Loucy (cell line): Measurements from ENCODE around the gene GPR37.

ENCODE experiments used
- H2AFZ ChIP-seq: fragments of 200-600 bp; sonication (generic); 2 replicates; pipeline ENCODE4 v1.6.0; 2016; ENCODE audit warnings: antibody characterized with exemption, mild to moderate bottlenecking, low read length, moderate library complexity
- H3F3A ChIP-seq: fragments of 200-600 bp; 2 replicates; pipeline ENCODE4 v1.6.0; 2016; ENCODE audit warnings: antibody characterized with exemption, low read depth, mild to moderate bottlenecking
- H3K27me3 ChIP-seq: fragments of 200-600 bp; sonication (generic); 2 replicates; pipeline ENCODE4 v1.6.1; 2014; ENCODE audit warnings: low read length, mild to moderate bottlenecking; ENCODE audit not compliant: insufficient read depth, poor library complexity, severe bottlenecking
- H3K36me3 ChIP-seq: fragments of 200-600 bp; sonication (generic); 2 replicates; pipeline ENCODE4 v1.6.1; 2016; ENCODE audit warnings: low read length; ENCODE audit not compliant: insufficient read depth
- H3K4me1 ChIP-seq: fragments of 200-600 bp; sonication (generic); 2 replicates; pipeline ENCODE4 v1.5.1; 2014; ENCODE audit warnings: low read length, mild to moderate bottlenecking; ENCODE audit not compliant: insufficient read depth, poor library complexity, severe bottlenecking
- H3K4me2 ChIP-seq: fragments of 200-600 bp; sonication (generic); 2 replicates; pipeline ENCODE4 v1.6.0; 2014; ENCODE audit warnings: antibody characterized with exemption, low read length, low read depth, mild to moderate bottlenecking; ENCODE audit not compliant: poor library complexity, severe bottlenecking
- H3K4me3 ChIP-seq: fragments of 200-600 bp; sonication (generic); 2 replicates; pipeline ENCODE4 v1.5.1; 2014; ENCODE audit warnings: low read length, mild to moderate bottlenecking, mixed read lengths; ENCODE audit not compliant: poor library complexity, severe bottlenecking
- H3K79me2 ChIP-seq: fragments of 200-600 bp; sonication (generic); 2 replicates; pipeline ENCODE4 v1.6.1; 2014; ENCODE audit warnings: low read length; ENCODE audit not compliant: insufficient read depth
- H3K9ac ChIP-seq: fragments of 200-600 bp; sonication (generic); 2 replicates; pipeline ENCODE4 v1.6.0; 2014; ENCODE audit warnings: mild to moderate bottlenecking, low read depth, low read length, moderate library complexity; ENCODE audit not compliant: poor library complexity, severe bottlenecking
- H3K9me2 ChIP-seq: fragments of 200-600 bp; sonication (generic); replicated peaks from 2 replicates; pipeline ENCODE4 v1.6.1; 2016; ENCODE audit warnings: low read depth, low read length, mixed read lengths
- H3K9me3 ChIP-seq: fragments of 200-600 bp; sonication (generic); 2 replicates; pipeline ENCODE4 v1.6.1; 2014; ENCODE audit warnings: mild to moderate bottlenecking, antibody characterized with exemption, low read length, low read depth; ENCODE audit not compliant: insufficient read depth
- H4K20me1 ChIP-seq: fragments of 200-600 bp; sonication (generic); 2 replicates; pipeline ENCODE4 v1.6.0; 2014; ENCODE audit warnings: antibody characterized with exemption, low read length, mild to moderate bottlenecking; ENCODE audit not compliant: insufficient read depth, poor library complexity, severe bottlenecking
- EZH2phosphoT487 ChIP-seq: fragments of 200-600 bp; IDR thresholded peaks from 2 replicates; pipeline ENCODE4 v1.6.1; 2018; ENCODE audit warnings: antibody characterized with exemption, mild to moderate bottlenecking, moderate library complexity, borderline replicate concordance
- TF ChIP-seq, protein P1 (sequence below): fragments of 200-600 bp; sonication (generic); conservative IDR thresholded peaks from 2 replicates; pipeline ENCODE4 v1.5.1; 2014; ENCODE audit warnings: mild to moderate bottlenecking, antibody characterized with exemption, low read length

Gene GPR37

DNA sequence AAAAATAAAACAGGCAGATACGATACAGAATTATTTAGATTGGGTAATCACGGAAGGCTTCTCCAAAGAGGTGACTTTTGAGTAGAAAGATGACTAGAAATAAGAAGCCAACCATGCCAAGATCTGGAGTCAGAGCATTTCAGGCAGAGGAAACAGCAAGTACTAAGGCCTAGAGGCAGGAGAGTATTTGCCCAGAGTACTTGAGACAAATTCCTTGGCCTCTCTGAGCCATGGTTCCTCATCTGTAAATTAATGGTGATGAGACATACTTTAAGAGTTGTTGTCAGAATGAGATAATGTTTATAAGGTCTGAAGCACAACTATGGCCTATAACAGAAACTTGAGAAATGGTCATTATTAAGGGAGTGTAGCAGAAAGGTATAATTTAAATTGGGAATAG lies 15.8 kb upstream of the GPR37 start:
- H3K4me2 ChIP-seq = no peak overlapping the region
- no peaks in the 10 kb centered on the region for H3K79me2 ChIP-seq
- no peak overlapping the region for H3K9ac ChIP-seq
- no peaks in the 10 kb centered on the region for H3K4me1 ChIP-seq
- H3K4me3 ChIP-seq = no peak overlapping the region
- no peaks in the 10 kb centered on the region for H4K20me1 ChIP-seq
- no peaks in the 10 kb centered on the region for H3F3A ChIP-seq
- TF ChIP-seq EZH2phosphoT487 = no peak
- TF ChIP-seq, protein P1, sequence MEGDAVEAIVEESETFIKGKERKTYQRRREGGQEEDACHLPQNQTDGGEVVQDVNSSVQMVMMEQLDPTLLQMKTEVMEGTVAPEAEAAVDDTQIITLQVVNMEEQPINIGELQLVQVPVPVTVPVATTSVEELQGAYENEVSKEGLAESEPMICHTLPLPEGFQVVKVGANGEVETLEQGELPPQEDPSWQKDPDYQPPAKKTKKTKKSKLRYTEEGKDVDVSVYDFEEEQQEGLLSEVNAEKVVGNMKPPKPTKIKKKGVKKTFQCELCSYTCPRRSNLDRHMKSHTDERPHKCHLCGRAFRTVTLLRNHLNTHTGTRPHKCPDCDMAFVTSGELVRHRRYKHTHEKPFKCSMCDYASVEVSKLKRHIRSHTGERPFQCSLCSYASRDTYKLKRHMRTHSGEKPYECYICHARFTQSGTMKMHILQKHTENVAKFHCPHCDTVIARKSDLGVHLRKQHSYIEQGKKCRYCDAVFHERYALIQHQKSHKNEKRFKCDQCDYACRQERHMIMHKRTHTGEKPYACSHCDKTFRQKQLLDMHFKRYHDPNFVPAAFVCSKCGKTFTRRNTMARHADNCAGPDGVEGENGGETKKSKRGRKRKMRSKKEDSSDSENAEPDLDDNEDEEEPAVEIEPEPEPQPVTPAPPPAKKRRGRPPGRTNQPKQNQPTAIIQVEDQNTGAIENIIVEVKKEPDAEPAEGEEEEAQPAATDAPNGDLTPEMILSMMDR = no peak
- H3K27me3 ChIP-seq = no peaks in the 10 kb centered on the region
- H3K36me3 ChIP-seq = no peaks in the 10 kb centered on the region
- H3K9me3 ChIP-seq = no peaks in the 10 kb centered on the region
- no peaks in the 10 kb centered on the region for H3K9me2 ChIP-seq
- no peak overlapping the region for H2AFZ ChIP-seq

DNA sequence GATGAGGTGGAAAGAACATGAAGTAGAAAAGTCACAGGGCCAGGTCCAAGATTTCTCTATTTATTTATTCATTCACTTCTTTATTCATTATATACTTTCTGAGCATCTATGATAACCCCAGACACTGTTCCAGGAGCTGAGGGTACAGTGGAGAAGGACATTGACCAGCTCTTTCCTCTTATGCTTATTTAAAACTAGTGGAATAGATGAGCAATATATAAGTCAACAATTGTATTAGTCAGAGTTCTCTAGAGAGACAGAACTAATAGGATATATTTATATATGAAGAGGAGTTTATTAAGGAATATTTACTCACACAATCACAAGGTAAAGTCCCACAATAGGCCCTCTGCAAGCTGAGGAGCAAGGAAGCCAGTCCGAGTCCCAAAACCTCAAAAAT lies 15.0 kb upstream of the GPR37 start:
- no peaks in the 10 kb centered on the region for H3K4me1 ChIP-seq
- no peaks in the 10 kb centered on the region for H3K79me2 ChIP-seq
- no peak overlapping the region for H3K9ac ChIP-seq
- no peaks in the 10 kb centered on the region for H3K27me3 ChIP-seq
- H3K9me2 ChIP-seq = no peaks in the 10 kb centered on the region
- no peaks in the 10 kb centered on the region for H3F3A ChIP-seq
- no peaks in the 10 kb centered on the region for H3K9me3 ChIP-seq
- no peak overlapping the region for H3K4me2 ChIP-seq
- H4K20me1 ChIP-seq = no peaks in the 10 kb centered on the region
- H3K36me3 ChIP-seq = no peaks in the 10 kb centered on the region
- H3K4me3 ChIP-seq = no peak overlapping the region
- TF ChIP-seq, protein P1 = no peak
- TF ChIP-seq EZH2phosphoT487 = no peak
- no peak overlapping the region for H2AFZ ChIP-seq

DNA sequence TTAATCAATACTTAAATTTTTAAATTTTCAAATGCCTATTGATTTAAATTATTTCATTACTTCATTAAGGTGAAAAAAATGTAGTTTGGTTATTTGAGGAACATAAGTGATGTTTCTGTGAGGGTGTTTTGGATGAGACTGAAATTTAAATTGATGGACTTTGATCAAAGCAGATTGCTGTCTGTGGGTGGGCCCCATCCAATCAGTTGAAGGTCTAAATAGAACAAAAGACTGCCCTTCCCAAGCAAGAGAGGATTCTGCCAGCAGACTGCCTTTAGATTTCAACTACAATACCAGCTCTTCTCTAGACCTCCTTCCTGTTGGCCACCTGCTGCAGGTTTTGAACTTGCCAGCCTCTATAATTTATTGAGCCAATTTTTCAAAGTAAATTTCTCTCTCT lies 14.5 kb upstream of the GPR37 start:
- TF ChIP-seq, protein P1 = no peak
- Histone ChIP-seq H2AFZ (no peak overlapping the region), H3K9me2 (no peaks in the 10 kb centered on the region), H3K9me3 (no peaks in the 10 kb centered on the region), H3K4me3 (no peak overlapping the region), H3K4me1 (no peaks in the 10 kb centered on the region), H3K27me3 (no peaks in the 10 kb centered on the region), H3K4me2 (no peak overlapping the region), H4K20me1 (no peaks in the 10 kb centered on the region), H3K79me2 (no peaks in the 10 kb centered on the region), H3K36me3 (no peaks in the 10 kb centered on the region), H3K9ac (no peak overlapping the region), H3F3A (no peaks in the 10 kb centered on the region)
